A673 (cell line): Measurements from ENCODE around the gene DDX39A.

Experiments used
- CTCF ChIP-seq: fragments of 300-800, 200-600 bp; sonication (generic); conservative IDR thresholded peaks from 2 replicates; pipeline ENCODE4 v1.5.1; 2017; ENCODE audit warnings: low read depth, mild to moderate bottlenecking, antibody characterized with exemption, low read length, moderate library complexity, mixed read lengths
- EZH2 ChIP-seq: fragments of 200-600 bp; sonication (generic); IDR thresholded peaks from 2 replicates; pipeline ENCODE4 v1.6.1; 2017; ENCODE audit warnings: borderline replicate concordance, low read depth, mild to moderate bottlenecking, mixed read lengths, antibody characterized with exemption, low read length; ENCODE audit not compliant: poor library complexity, severe bottlenecking

GRCh38 chr19:14379294-14380065, 39.7 kb downstream of the DDX39A start:
- no peak for TF ChIP-seq CTCF
- TF ChIP-seq EZH2, result no peak
